Measurements from ENCODE around the gene LRRC15. TPM values are rescaled to one million over a fixed set of nuclear protein-coding genes. Genes with fewer than 3 reads are reported as not detected.
A peak's percentile ranks its signal among the peaks of the same experiment; 100 is the strongest.

LRRC15 gene
- total RNA-seq, 1 experiment from 2014 or later = not detected

DNA sequence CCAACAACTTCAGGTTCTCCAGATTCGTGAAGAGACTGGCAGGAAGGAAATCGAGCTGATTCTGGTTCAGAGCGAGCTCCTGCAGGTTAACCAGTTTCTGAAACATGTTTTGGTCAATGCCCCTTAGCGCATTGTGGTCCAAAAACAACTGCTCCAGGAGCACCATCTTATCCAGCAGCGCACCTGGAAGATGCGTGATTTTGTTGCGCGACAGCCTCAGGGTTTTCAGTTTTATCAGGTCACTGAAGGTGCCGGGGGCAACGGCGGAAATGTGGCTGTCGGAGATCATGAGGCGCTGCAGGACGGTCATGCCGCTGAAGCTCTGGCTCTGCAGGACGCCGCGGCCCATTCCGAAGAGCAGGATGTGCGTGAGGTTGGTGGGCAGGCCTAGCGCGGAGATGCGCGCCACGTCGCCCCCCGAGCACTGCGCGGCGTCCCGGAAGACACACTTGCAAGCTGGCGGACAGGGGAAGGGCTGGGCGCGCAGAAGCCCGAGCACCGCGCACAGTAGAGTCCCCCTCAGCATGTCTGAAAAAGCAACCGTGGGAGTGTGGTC is 28.3 kb upstream of the LRRC15 start:
- no peaks in the 10 kb centered on the region for H3K79me2 ChIP-seq (ENCODE audit: low read depth)
- H3K27ac ChIP-seq = no peak overlapping the region
- H3K27me3 ChIP-seq (ENCODE audit: insufficient read depth, low read depth) = no peaks in the 10 kb centered on the region
- no peak overlapping the region for H3K4me3 ChIP-seq
- intact Hi-C loops (cut with micrococcal nuclease; ENCODE audit: unreplicated experiment) = no loop called here
- no peaks in the 10 kb centered on the region for H3K36me3 ChIP-seq (ENCODE audit: low read depth)
- no peak for DNase-seq
- BruUV-seq (replicated peaks) = no TSS peak
- H2AFZ ChIP-seq = no peak overlapping the region
- peaks cover 20% of the 10 kb centered on the region for H3F3A ChIP-seq (ENCODE audit: insufficient read depth, low read depth)
- H3K9me2 ChIP-seq (ENCODE audit: insufficient read depth) = no peaks in the 10 kb centered on the region
- ChIA-PET CTCF (no interaction called here), POLR2A (ENCODE audit: unreplicated experiment) (interaction anchor here (0.6 kb wide), 1 partner anchor 95 kb away, joined by 4 read pairs; no protein-coding TSS in a partner anchor)
- H4K20me1 ChIP-seq (ENCODE audit: insufficient read depth) = no peaks in the 10 kb centered on the region
- no peaks in the 10 kb centered on the region for H3K9me3 ChIP-seq (ENCODE audit: insufficient read depth, low read depth)
- H3K4me2 ChIP-seq = no peak overlapping the region
- no peaks in the 10 kb centered on the region for H3K4me1 ChIP-seq (replicated peaks; ENCODE audit: insufficient read depth)
- TF ChIP-seq, protein P1, sequence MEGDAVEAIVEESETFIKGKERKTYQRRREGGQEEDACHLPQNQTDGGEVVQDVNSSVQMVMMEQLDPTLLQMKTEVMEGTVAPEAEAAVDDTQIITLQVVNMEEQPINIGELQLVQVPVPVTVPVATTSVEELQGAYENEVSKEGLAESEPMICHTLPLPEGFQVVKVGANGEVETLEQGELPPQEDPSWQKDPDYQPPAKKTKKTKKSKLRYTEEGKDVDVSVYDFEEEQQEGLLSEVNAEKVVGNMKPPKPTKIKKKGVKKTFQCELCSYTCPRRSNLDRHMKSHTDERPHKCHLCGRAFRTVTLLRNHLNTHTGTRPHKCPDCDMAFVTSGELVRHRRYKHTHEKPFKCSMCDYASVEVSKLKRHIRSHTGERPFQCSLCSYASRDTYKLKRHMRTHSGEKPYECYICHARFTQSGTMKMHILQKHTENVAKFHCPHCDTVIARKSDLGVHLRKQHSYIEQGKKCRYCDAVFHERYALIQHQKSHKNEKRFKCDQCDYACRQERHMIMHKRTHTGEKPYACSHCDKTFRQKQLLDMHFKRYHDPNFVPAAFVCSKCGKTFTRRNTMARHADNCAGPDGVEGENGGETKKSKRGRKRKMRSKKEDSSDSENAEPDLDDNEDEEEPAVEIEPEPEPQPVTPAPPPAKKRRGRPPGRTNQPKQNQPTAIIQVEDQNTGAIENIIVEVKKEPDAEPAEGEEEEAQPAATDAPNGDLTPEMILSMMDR (conservative IDR thresholded peaks at IDR 0.05) = no peak
- no peak for TF ChIP-seq EZH2 (IDR thresholded peaks at IDR 0.05; ENCODE audit: low read depth)

DNA sequence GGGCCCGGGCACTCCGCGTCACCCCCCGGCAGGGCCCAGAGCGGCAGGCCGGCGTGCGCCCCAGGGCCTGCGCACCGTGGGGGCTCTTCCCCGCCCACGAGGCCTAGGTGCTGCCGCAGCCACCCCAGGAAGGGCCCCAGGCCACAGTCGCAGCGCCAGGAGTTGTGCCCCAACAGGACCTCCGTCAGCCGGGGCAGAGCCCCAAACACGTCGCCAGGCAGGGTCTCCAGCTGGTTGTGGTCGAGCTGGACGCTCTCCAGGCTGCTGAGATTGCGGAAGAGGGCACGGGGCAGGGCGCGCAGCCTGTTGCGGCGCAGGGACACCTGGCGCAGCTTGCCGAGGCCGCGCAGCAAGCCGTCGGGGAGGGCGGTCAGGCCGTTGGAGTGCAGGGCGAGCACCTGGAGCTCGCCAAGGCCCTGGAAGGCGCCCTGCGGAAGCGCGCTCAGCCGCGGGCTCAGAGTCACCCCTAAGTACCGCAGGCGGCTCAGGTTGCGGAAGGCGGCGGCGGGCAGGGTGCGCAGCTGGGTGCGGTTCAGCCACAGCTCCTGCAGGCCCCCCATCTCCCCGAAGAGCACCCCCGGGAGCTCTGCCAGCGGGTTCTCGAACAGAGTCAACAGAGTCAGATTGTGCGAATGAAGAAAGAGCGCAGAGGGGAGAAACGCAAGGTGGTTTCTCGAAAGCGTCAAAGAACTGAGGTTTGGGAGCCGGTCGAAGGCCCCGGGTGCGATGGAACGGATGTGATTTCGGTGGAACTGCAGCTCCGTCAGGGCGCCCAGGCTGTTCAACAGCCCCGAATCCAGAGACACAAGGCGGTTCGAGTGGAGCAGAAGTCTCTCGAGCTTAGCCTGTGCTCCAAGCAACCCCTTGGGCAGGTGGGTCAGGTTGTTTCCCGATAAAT is 27.6 kb upstream of the LRRC15 start:
- no peaks in the 10 kb centered on the region for H3K36me3 ChIP-seq (ENCODE audit: low read depth)
- intact Hi-C loops (cut with micrococcal nuclease; ENCODE audit: unreplicated experiment) = no loop called here
- H2AFZ ChIP-seq = no peak overlapping the region
- H3K4me1 ChIP-seq (replicated peaks; ENCODE audit: insufficient read depth) = no peaks in the 10 kb centered on the region
- H3K79me2 ChIP-seq (ENCODE audit: low read depth) = no peaks in the 10 kb centered on the region
- H3K4me3 ChIP-seq = no peak overlapping the region
- no peaks in the 10 kb centered on the region for H3K27me3 ChIP-seq (ENCODE audit: insufficient read depth, low read depth)
- peak in 1 of 2 experiments; percentile 31 for DNase-seq
- CTCF ChIA-PET = no interaction called here
- H4K20me1 ChIP-seq (ENCODE audit: insufficient read depth) = no peaks in the 10 kb centered on the region
- H3F3A ChIP-seq (ENCODE audit: insufficient read depth, low read depth) = peaks cover 12% of the 10 kb centered on the region; the same call in 1 of the 2 replicates
- POLR2A ChIA-PET (ENCODE audit: unreplicated experiment) = interaction anchor here (0.5 to 0.6 kb wide), 2 partner anchors 94 to 864 kb away, joined by 4 read pairs; no protein-coding TSS in a partner anchor
- H3K9me3 ChIP-seq (ENCODE audit: insufficient read depth, low read depth) = no peaks in the 10 kb centered on the region
- TF ChIP-seq, protein P1 (conservative IDR thresholded peaks at IDR 0.05) = no peak
- no peak for TF ChIP-seq EZH2 (IDR thresholded peaks at IDR 0.05; ENCODE audit: low read depth)
- no peak overlapping the region for H3K27ac ChIP-seq
- no peak overlapping the region for H3K4me2 ChIP-seq
- no TSS peak for BruUV-seq (replicated peaks)
- H3K9me2 ChIP-seq (ENCODE audit: insufficient read depth) = no peaks in the 10 kb centered on the region

DNA sequence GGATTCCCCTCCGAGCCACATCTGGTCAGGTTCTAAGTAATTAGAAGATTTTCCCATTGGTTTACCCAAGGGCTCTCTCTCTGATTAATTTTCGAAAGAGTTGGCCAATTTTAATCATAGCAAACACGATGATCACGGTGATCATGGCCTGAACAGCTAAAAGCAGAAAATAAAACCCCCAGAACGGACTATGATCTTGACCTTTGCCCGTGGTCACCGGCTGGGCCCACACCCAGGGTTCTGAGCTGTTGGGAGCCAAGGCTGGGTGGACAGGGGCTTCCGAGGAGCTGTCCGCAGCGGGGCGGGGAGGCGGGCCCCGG is 27.0 kb upstream of the LRRC15 start:
- TF ChIP-seq, protein P1 (conservative IDR thresholded peaks at IDR 0.05) = no peak
- TF ChIP-seq EZH2 (IDR thresholded peaks at IDR 0.05; ENCODE audit: low read depth) = no peak
- Histone ChIP-seq H3K4me1 (replicated peaks; ENCODE audit: insufficient read depth) (no peaks in the 10 kb centered on the region), H3K9me3 (ENCODE audit: insufficient read depth, low read depth) (no peaks in the 10 kb centered on the region), H3K36me3 (ENCODE audit: low read depth) (no peaks in the 10 kb centered on the region), H2AFZ (no peak overlapping the region), H3K4me3 (no peak overlapping the region), H3K27ac (no peak overlapping the region), H3K9me2 (ENCODE audit: insufficient read depth) (no peaks in the 10 kb centered on the region), H3K79me2 (ENCODE audit: low read depth) (no peaks in the 10 kb centered on the region), H3K4me2 (no peak overlapping the region), H3K27me3 (ENCODE audit: insufficient read depth, low read depth) (0 out of 2 replicates have a peak, but pooled peaks cover under 1% of the 10 kb centered on the region), H4K20me1 (ENCODE audit: insufficient read depth) (no peaks in the 10 kb centered on the region), H3F3A (ENCODE audit: insufficient read depth, low read depth) (peaks cover 8% of the 10 kb centered on the region; the same call in 1 of the 2 replicates)
- BruUV-seq (replicated peaks) = no TSS peak
- no peak for DNase-seq
- CTCF ChIA-PET = no interaction called here
- POLR2A ChIA-PET (ENCODE audit: unreplicated experiment) = interaction anchor here (0.5 kb wide), 1 partner anchor 864 kb away, joined by 4 read pairs; no protein-coding TSS in a partner anchor
- intact Hi-C loops (cut with micrococcal nuclease; ENCODE audit: unreplicated experiment) = no loop called here

All from PC-9 (cell line).